H1 (cell line): ENCODE data around the gene PARD3. TPM values are rescaled to one million over a fixed set of nuclear protein-coding genes. Genes with fewer than 3 reads are reported as not detected.

Experiments used
- CTCF ChIA-PET: fragments of 300-600 bp; sonication (Branson Sonifier 250); formaldehyde crosslinking; loops from one replicate; lab custom pipeline; 2021; ENCODE audit not compliant: partially characterized antibody; lab: Charles Lee
- POLR2A ChIA-PET: fragments of 300-600 bp; sonication (Branson Sonifier 250); formaldehyde crosslinking; loops from one replicate; lab custom pipeline; 2021; ENCODE audit warnings: inconsistent platforms; ENCODE audit not compliant: partially characterized antibody; lab: Charles Lee
- DNase-seq, 2 experiments: peaks; one replicate each; pipeline versions ENCODE4 v3.0.0 to v3.0.0-alpha.2; 2010 to 2022; ENCODE audit warnings: low spot score in 2 of 2, low read depth in 1 of 2, mixed read lengths in 1 of 2
- FAIRE-seq: peaks from 2 replicates; lab custom pipeline; 2011; peaks lifted over from hg19 to GRCh38; lab: Jason Lieb, UNC
- H2AFZ ChIP-seq: 2 replicates; pipeline ENCODE4 v1.8.1; 2012; ENCODE audit warnings: low read length, inconsistent platforms
- H2AK5ac ChIP-seq: 2 replicates; pipeline ENCODE4 v1.6.1; 2013; ENCODE audit warnings: low read depth, low read length
- H2BK120ac ChIP-seq: replicated peaks from 2 replicates; pipeline ENCODE3; 2013; ENCODE audit warnings: low read depth, low read length, inconsistent platforms
- H2BK12ac ChIP-seq: 2 replicates; pipeline ENCODE4 v1.6.1; 2013; ENCODE audit warnings: low read depth, low read length
- H2BK15ac ChIP-seq: 2 replicates; pipeline ENCODE4 v1.6.1; 2013; ENCODE audit warnings: low read length
- H2BK20ac ChIP-seq: 2 replicates; pipeline ENCODE4 v1.6.1; 2013; ENCODE audit warnings: low read length
- H2BK5ac ChIP-seq: 2 replicates; pipeline ENCODE4 v1.6.1; 2013; ENCODE audit warnings: low read depth, low read length
- H3K14ac ChIP-seq: 2 replicates; pipeline ENCODE4 v1.6.1; 2013; ENCODE audit warnings: inconsistent platforms; ENCODE audit not compliant: insufficient read length
- H3K18ac ChIP-seq: 2 replicates; pipeline ENCODE4 v1.6.1; 2013; ENCODE audit warnings: low read length; ENCODE audit errors: extremely low read depth
- H3K23ac ChIP-seq: 2 replicates; pipeline ENCODE4 v1.6.1; 2013; ENCODE audit warnings: inconsistent platforms; ENCODE audit not compliant: insufficient read length
- H3K23me2 ChIP-seq: 2 replicates; pipeline ENCODE4 v1.6.1; 2013; ENCODE audit warnings: low read depth, low read length
- H3K27ac ChIP-seq: 2 replicates; pipeline ENCODE4 v1.6.1; 2011; ENCODE audit warnings: low read depth, low read length, inconsistent platforms
- H3K27me3 ChIP-seq, 4 experiments: replicated peaks in 1 of 4; 1 replicate in 1 of 4; 2 replicates in 3 of 4; pipeline versions ENCODE4 v1.6.1 to v1.8.1; 2011 to 2013; ENCODE audit warnings: low read length in 3 of 4, mild to moderate bottlenecking in 3 of 4, inconsistent platforms in 2 of 4, mixed read lengths in 2 of 4, moderate library complexity in 1 of 4; ENCODE audit not compliant: control insufficient read depth in 3 of 4, insufficient read depth in 3 of 4; ENCODE audit errors: extremely low read depth in 1 of 4
- H3K36me3 ChIP-seq, 4 experiments: 2 replicates each; pipeline versions ENCODE4 v1.6.1 to v1.8.1; 2011 to 2013; ENCODE audit warnings: mild to moderate bottlenecking in 4 of 4, low read length in 3 of 4, moderate library complexity in 2 of 4, control low read depth in 1 of 4, inconsistent platforms in 1 of 4; ENCODE audit not compliant: insufficient read depth in 4 of 4, control insufficient read depth in 2 of 4
- H3K4ac ChIP-seq: replicated peaks from 2 replicates; pipeline ENCODE3; 2013; ENCODE audit warnings: low read length, low read depth, mixed read lengths, inconsistent platforms; ENCODE audit not compliant: insufficient read length
- H3K4me1 ChIP-seq, 4 experiments: replicated peaks in 1 of 4; 1 replicate in 1 of 4; 2 replicates in 3 of 4; pipeline versions ENCODE4 v1.6.1 to v1.8.1; 2011 to 2013; ENCODE audit warnings: low read length in 3 of 4, inconsistent platforms in 2 of 4, mixed read lengths in 1 of 4; ENCODE audit not compliant: insufficient read depth in 4 of 4, control insufficient read depth in 3 of 4
- H3K4me2 ChIP-seq, 2 experiments: 2 replicates each; pipeline versions ENCODE4 v1.6.1 to v1.8.1; 2011 to 2013; ENCODE audit warnings: low read depth in 2 of 2, low read length in 2 of 2, control low read depth in 1 of 2, inconsistent platforms in 1 of 2, mild to moderate bottlenecking in 1 of 2; ENCODE audit not compliant: insufficient read depth in 1 of 2
- H3K4me3 ChIP-seq, 4 experiments: fragments of 200-600, 300-600 bp in 1 of 4; sonication (generic), shearing (Covaris generic), sonication (Bioruptor Twin) in 1 of 4; 2 replicates each; pipeline versions ENCODE4 v1.5.1 to v1.8.1; 2011 to 2016; ENCODE audit warnings: low read length in 4 of 4, low read depth in 3 of 4, control low read depth in 2 of 4, inconsistent platforms in 2 of 4, mild to moderate bottlenecking in 2 of 4, mixed read lengths in 1 of 4, moderate library complexity in 1 of 4; ENCODE audit not compliant: insufficient read depth in 2 of 4; ENCODE audit errors: extremely low read depth in 1 of 4
- H3K56ac ChIP-seq: replicated peaks from 2 replicates; pipeline ENCODE3; 2013; ENCODE audit warnings: low read depth, mild to moderate bottlenecking, mixed read lengths, low read length, inconsistent platforms; ENCODE audit not compliant: insufficient read length
- H3K79me1 ChIP-seq: 2 replicates; pipeline ENCODE4 v1.6.1; 2013; ENCODE audit warnings: low read depth, low read length, control low read depth
- H3K79me2 ChIP-seq, 2 experiments: 2 replicates each; pipeline versions ENCODE4 v1.6.1 to v1.8.1; 2012 to 2013; ENCODE audit warnings: low read length in 2 of 2, mild to moderate bottlenecking in 2 of 2, inconsistent platforms in 1 of 2; ENCODE audit not compliant: insufficient read depth in 2 of 2, control insufficient read depth in 1 of 2
- H3K9ac ChIP-seq, 4 experiments: replicated peaks in 1 of 4; 1 replicate in 1 of 4; 2 replicates in 3 of 4; pipeline versions ENCODE4 v1.6.1 to v1.8.1; 2011 to 2013; ENCODE audit warnings: low read depth in 3 of 4, low read length in 3 of 4, control low read depth in 2 of 4, mild to moderate bottlenecking in 2 of 4, moderate library complexity in 2 of 4, inconsistent platforms in 1 of 4; ENCODE audit errors: extremely low read depth in 1 of 4
- H3K9me3 ChIP-seq, 2 experiments: 2 replicates each; pipeline versions ENCODE4 v1.6.1 to v1.8.1; 2012 to 2013; ENCODE audit warnings: mild to moderate bottlenecking in 2 of 2, moderate library complexity in 2 of 2, control low read depth in 1 of 2, inconsistent platforms in 1 of 2, low read depth in 1 of 2, low read length in 1 of 2, mixed read lengths in 1 of 2; ENCODE audit not compliant: insufficient read depth in 2 of 2
- H4K20me1 ChIP-seq, 2 experiments: replicated peaks in 1 of 2; 2 replicates each; pipeline versions ENCODE3 to v1.8.1; 2011 to 2013; ENCODE audit warnings: inconsistent platforms in 2 of 2, low read length in 2 of 2, mild to moderate bottlenecking in 1 of 2; ENCODE audit not compliant: insufficient read depth in 2 of 2, control insufficient read depth in 1 of 2
- H4K5ac ChIP-seq: 2 replicates; pipeline ENCODE4 v1.6.1; 2013; ENCODE audit warnings: low read length, low read depth, mixed read lengths, inconsistent platforms; ENCODE audit not compliant: insufficient read length
- H4K8ac ChIP-seq: 2 replicates; pipeline ENCODE4 v1.8.0; 2013; ENCODE audit warnings: mild to moderate bottlenecking, moderate library complexity, low read length, inconsistent platforms; ENCODE audit not compliant: insufficient read depth; ENCODE audit errors: extremely low read depth
- H4K91ac ChIP-seq: replicated peaks from 2 replicates; pipeline ENCODE3; 2013; ENCODE audit warnings: low read length, mixed read lengths, inconsistent platforms; ENCODE audit not compliant: insufficient read length
- ATF2 ChIP-seq: IDR thresholded peaks from 2 replicates; pipeline ENCODE4 v1.6.1; 2012; ENCODE audit warnings: low read length, inconsistent platforms
- BACH1 ChIP-seq: IDR thresholded peaks from 2 replicates; pipeline ENCODE4 v1.6.1; 2012; ENCODE audit warnings: low read length, improper control_type of control experiment
- YY1 ChIP-seq: IDR thresholded peaks from 2 replicates; pipeline ENCODE4 v1.6.1; 2011; ENCODE audit warnings: low read depth, mild to moderate bottlenecking, low read length
- WGBS, 2 experiments: shearing (Covaris generic) in 1 of 2; methylation state at CpG; one replicate each; pipeline versions ENCODE4 v1.1.6 to v1.1.7; 2013 to 2015; ENCODE audit warnings: low lambda C conversion rate in 2 of 2, mixed read lengths in 2 of 2, inconsistent platforms in 1 of 2, low coverage in 1 of 2, missing lambda C conversion rate in 1 of 2; ENCODE audit not compliant: insufficient replicate concordance in 2 of 2, insufficient coverage in 1 of 2, insufficient read length in 1 of 2; ENCODE audit errors: extremely low coverage in 1 of 2, missing lambda C conversion rate in 1 of 2; 5-methylcytosine and 5-hydroxymethylcytosine counted together
- polyA plus RNA-seq, 7 experiments: library from polyadenylated mRNA; depleted of rRNA in 3 of 7; stranded (reverse) in 5 of 7; unstranded in 2 of 7; fragments of >200 nt in 5 of 7; fragments of 200-250 nt in 2 of 7; gene quantifications; 1 replicate in 5 of 7; 2 replicates in 1 of 7; 4 replicates in 1 of 7; pipeline versions ENCODE4 v1.2.1 to v1.2.3, GENCODE V29; 2011 to 2013; ENCODE audit warnings: missing spikeins in 2 of 7, mixed read lengths in 2 of 7
- total RNA-seq: library from RNA; stranded (reverse); fragmentation: NEBNext Ultra II Directional; extraction: Animal tissue kit (Norgen Biotek cat#: 25700); gene quantifications from 2 replicates; pipeline ENCODE4 v1.2.1, GENCODE V29; 2021

PARD3 gene
- total and polyA plus RNA-seq, 2 of the 8 experiments (the other 6 are each of a cell fraction or from before 2014, with no cell fraction given) = 19.7 to 49.1 TPM

GRCh38 chr10:34702093-34702937 is 112.8 kb downstream of the PARD3 start:
- H3K27me3 ChIP-seq = no peaks in the 10 kb centered on the region
- H2AFZ ChIP-seq = no peak overlapping the region
- no peak overlapping the region for H3K27ac ChIP-seq
- H3K36me3 ChIP-seq = no peaks in the 10 kb centered on the region; a peak in 1 of 8 replicates
- WGBS, 2 experiments = 91% methylated on average over 8 of the region's 8 CpGs; no CpG with 5 or more reads in 1 of the 2 experiments
- CTCF ChIA-PET = interaction anchor here (0.8 to 2.0 kb wide), 5 partner anchors 8 to 31 kb away, joined by 3 to 6 read pairs (median 4); no protein-coding TSS in a partner anchor
- no peaks in the 10 kb centered on the region for H3K23me2 ChIP-seq
- H3K4ac ChIP-seq = no peak overlapping the region
- no peak overlapping the region for H3K14ac ChIP-seq
- FAIRE-seq (no peak), DNase-seq (no peak)
- H3K4me1 ChIP-seq = peaks cover 0 to 7% (median 2%) of the 10 kb centered on the region in 4 experiments; a peak in 2 of 7 replicates
- no peak overlapping the region for H2BK20ac ChIP-seq
- POLR2A ChIA-PET = no interaction called here
- H3K4me2 ChIP-seq = no peak overlapping the region
- H3K18ac ChIP-seq = no peak overlapping the region
- no peak overlapping the region for H2BK5ac ChIP-seq
- H3K9me3 ChIP-seq = no peaks in the 10 kb centered on the region
- no peak overlapping the region; the same call in 1 of the 2 replicates for H2AK5ac ChIP-seq
- H4K8ac ChIP-seq = no peak overlapping the region; the same call in 1 of the 2 replicates
- no peak overlapping the region for H2BK12ac ChIP-seq
- H3K79me1 ChIP-seq = peaks cover 17% of the 10 kb centered on the region
- no peak overlapping the region for H2BK120ac ChIP-seq
- peaks cover 0 to 92% of the 10 kb centered on the region in 2 experiments; a peak in 2 of 4 replicates for H3K79me2 ChIP-seq
- no peak overlapping the region for H3K9ac ChIP-seq
- no peak overlapping the region for H3K56ac ChIP-seq
- peaks cover 0 to 9% of the 10 kb centered on the region in 2 experiments for H4K20me1 ChIP-seq
- H3K23ac ChIP-seq = no peak overlapping the region
- no peak overlapping the region for H4K91ac ChIP-seq
- no peak overlapping the region for H4K5ac ChIP-seq
- H2BK15ac ChIP-seq = no peak overlapping the region
- no peak overlapping the region for H3K4me3 ChIP-seq
- TF ChIP-seq ATF2 = no peak
- no peak for TF ChIP-seq BACH1
- TF ChIP-seq YY1 = no peak
